CD4-positive, alpha-beta T cell treated with Interleukin-6 at 100 ng/mL for 8 hours (primary cell): ENCODE results near the gene KCNS1.
A peak's percentile ranks its signal among the peaks of the same experiment; 100 is the strongest.

Experiments used
- DNase-seq: peaks from one replicate; pipeline ENCODE4 v3.0.0-alpha.2; 2020; ENCODE audit warnings: mixed read lengths, low spot score

KCNS1 gene

DNA sequence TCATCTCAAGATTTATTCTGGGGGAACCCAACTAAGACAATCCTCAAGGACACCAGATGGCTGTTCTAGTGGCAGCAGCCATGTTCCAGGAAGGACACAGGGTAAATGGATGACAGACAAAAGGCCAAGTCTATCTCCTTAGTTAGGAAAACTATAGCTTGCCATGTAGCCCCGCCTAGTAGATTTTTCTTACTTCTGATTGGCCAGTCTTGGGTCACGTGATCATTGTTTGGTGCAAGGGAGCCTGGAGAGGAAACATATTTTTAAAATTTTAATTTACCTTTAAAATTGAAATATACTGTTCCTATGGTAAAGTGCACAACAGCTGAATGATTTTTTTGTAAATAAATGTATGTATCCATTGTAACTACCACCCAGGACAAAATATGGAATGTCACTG is 4.4 kb upstream of the KCNS1 start:
- no peak for DNase-seq

DNA sequence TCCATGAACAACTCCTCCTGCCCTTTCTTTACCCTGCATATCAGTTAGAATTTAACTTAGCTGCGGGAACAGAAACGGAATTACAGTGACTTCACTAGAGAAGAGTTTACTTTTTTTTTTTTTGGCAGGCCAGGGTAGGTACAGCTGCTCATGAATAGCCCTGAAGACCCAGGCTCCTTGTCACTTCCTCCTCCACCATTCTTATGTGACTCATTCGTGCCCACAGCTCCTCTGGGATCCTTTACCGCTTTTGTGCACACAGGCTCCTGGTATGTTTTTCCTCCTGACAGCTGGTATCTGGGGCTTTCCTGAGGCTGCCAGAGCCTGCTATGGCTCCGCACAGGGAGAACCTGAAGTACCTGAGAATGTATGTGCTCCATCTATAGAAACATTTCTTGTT is 3.9 kb upstream of the KCNS1 start:
- DNase-seq, result no peak

DNA sequence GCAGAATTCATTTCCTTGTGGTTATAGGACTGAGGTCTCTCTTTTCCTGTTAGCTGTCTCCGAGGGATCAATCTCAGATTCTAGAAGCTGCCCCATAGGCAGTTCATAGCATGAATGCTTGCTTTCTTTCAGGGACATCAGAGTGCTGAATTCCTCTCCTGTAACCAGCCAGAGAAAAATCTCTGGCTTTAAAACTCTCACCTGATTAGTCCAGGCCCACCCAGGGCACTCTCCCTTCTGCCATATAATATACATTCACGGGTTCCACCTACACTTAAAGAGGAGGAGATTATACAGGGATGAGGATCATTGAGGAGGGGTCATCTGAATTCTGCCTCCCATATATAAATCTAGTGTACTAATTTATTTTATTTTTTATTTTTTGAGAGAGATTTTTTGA is 2.1 kb upstream of the KCNS1 start:
- DNase-seq, result no peak

DNA sequence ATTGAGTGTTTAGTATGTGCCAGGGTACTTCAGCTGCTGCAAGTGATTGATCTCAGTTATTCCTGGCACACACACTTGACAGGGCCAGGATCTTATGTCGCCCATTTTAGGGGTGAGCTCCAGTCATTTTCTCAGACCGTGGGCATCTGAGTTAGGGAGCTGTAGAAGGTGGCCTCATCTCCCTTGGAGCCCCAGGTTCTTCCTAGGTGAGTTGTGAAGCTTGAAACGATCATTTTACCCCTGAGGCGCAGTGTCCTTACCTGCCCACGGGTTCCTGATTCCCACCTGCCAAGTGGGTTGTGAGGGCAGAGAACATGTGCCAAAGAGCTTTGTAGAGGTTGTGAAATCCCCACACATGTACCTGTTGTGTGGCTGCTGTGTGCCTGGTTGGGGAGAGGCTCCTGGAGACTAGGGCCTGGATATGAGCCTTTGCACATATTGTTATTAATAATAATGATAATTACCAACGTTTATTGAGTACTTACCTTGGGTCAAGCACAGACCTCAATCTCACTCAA is 465 bp upstream of the KCNS1 start:
- no peak for DNase-seq

DNA sequence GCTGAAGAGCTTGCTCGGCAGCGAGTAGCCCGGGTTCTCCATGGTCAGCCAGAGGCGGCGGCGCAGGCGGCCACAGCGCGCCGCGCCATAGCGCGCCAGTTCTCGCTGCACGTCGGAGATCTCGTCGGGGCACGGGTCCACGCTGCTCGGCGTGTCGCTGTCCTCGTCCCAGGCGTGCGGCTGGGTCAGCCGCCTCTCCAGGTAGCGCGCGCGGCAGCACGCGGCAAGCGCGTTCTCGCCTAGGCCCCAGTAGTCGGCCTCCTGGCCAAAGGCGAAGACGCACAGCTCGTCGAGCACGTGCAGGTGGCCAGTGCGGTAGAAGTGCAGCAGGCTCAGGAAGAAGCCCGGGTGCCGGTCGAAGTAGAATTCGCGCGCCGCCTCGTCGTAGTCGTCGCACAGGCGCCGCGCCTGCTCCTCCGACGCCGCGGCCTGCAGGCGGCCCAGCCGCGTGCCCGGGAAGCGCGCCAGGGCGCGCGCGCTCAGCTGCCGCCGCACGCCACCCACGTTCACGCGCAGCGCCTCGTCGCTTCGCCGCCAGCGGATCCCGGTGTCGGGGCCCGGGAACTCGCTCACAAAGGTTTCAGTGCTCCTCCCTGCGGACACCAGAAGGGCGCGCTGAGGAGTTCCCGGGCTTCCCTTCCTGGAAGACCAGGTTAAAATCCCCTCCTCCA is 2.7 kb downstream of the KCNS1 start:
- no peak for DNase-seq

DNA sequence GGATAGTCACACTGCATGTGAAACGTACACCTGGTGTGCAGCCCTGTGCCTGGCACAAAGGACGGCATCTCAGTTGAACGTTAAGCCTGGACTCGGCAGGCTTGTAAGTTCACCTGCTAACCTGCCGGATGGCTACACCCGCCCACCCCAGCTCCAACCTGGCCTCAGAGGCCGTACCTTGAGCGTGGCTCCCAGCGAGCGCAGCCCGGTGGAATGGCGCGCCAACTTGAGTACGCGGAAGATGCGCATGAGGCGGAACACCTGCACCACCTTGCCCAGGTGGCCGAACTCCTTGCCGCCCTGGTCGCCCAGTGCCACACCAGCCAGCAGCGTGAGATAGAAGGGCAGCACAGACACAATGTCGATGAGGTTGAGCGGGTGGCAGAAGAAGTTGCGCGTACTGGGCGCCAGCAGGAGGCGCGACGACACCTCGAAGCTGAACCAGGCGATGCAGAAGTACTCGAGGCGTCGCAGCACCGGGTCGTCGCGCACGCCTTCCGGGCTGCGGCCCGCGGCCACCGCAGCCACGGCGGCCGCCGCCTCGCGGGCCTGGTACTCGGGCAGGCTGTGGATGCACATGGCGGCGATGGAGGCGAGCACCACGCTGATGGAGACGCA is 3.3 kb downstream of the KCNS1 start:
- no peak for DNase-seq

DNA sequence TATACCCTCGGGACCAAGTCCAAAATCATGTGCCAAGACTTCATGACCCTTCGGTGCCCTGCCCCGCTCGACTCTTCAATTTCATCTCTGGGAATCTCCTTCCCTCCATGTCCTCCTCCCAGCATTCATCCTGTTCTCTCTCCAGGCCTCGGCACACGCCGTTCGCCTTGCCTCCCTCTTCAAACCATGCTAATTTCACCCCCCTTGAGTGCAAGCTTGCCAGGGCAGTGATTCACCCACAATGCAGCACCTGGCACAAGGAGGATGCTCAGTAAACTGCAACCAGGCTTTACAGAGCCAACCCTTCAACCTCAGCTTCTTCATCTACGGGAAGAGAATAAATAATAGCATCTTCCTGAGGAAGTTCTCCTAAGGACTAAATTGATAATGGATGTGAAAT is 4.1 kb downstream of the KCNS1 start:
- no peak for DNase-seq

DNA sequence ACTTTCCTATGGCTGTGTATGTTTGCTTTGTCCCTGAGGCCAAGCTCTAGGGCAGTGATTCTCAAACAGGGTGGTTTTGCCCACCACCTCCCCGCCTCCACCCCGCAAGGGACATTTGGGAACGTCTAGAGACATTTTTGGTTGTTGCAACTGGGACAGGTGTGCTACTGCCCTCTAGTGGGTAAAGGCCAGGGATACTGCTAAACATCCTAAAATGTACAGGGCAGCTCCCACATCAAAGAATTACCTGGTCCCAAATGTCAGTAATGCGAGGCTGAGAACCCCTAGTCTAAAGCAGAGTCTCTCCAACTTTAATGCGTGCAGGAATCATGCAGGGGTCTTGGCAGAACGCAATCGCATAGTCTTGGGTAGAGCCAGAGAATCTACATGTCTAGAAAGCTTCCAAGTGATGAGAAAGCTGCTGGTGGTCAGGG is 5.1 kb downstream of the KCNS1 start:
- DNase-seq, result peak; percentile 69

DNA sequence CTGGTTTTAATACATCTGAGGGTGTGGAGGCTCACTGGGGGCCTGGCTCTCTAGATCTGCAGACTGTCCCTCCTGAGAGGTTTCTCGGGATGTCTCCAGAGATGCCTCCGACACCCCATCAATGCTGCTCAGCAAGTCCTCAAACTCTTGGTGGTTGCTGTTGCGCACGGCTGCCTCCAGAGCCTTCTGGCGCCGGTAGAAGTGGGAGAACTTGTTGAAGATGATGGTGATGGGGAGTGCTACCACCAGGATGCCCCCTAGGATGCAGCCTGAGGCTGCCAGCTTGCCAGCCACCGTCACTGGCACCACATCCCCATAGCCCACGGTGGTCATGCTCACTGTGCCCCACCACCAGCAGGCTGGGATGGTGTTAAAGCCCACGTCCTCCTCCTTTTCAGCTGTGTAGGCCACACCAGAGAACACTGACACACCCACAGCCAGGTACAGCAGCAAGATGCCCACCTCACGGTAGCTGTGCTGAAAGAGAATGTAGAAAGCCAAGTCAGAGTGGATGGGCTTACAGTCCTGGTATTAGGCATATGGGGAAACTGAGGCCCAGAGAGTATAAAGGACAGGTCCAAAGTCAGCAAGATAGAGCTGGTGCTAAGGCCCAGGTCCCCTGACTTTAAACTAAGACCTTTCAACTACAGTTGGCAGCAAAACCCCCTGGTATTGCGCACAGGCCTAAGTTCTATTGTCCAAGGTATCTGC is 5.9 kb downstream of the KCNS1 start:
- no peak for DNase-seq

DNA sequence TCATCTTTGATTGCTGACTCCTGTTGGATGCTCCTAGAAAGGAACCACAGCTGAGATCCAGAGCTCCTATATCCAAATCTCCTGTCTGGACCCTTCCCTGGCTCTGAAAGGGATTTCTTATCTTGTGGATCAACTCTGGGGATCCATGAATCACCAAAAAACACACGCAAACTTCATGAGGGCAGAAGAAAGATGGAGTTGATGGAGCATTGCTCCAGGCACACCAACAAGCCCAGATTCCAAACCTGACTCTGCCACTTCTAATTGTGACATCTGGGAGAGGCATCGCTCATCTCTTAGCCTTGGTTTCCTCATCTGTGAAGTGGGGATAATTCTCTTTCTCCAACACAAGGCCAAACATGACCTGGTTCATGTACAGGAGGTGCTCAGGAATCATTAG is 6.7 kb downstream of the KCNS1 start:
- DNase-seq, result no peak

DNA sequence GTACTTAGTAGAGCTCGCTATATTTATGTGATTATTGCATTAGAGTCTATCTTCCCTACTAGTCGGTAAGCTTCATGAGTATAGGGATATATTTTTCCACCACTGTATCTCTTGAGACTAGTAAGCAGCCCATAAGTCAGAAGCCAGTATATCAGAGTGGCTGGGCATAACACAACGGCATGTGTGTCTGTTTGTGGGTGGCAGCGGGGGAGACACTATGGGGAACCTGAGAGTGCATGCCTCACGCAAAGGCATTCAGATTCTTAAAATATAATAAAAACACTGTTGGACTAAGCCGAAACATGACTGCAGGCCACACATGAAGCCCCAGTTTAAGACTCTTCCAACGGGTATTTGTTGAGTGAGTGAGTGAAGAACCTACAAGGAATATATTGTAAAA is 8.0 kb downstream of the KCNS1 start:
- DNase-seq, result no peak

DNA sequence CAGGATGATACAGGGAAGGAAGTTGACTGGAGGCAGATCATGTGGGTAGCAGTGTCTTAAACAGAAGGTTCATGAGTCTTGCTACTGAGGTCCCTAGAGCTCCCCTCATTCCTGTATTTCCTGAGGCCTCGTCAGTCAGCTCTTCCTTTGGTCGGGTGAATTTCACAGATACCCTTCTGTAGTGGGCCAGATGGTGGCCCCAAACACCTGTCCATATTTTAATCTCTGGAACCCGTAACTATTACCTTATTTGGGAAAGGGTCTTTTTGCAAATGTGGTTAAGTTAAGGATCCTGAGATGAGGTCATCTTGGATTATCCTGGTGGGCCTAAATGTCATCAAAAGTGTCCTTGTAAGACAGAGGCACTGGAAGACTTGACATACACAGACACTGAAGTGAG is 9.6 kb downstream of the KCNS1 start:
- DNase-seq, result no peak

DNA sequence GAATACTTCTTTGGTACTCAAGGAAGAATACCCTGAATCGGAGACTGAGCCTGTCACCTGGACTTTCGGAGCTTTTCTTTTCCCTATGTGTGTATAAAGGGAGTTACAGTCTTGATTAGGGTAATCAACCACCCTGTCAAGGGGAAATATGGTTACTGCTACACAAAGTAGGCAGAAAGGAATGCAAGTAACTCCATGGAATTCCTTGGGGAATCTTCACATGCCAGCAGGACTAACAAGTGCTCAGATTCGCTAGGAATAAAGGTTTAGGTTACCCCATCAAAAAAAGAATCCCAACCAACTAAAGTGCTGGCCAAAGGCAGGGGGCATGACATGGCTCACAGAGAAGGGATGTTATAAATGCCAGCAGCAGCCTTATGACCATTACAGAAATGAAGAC is 10.4 kb downstream of the KCNS1 start:
- DNase-seq, result no peak

DNA sequence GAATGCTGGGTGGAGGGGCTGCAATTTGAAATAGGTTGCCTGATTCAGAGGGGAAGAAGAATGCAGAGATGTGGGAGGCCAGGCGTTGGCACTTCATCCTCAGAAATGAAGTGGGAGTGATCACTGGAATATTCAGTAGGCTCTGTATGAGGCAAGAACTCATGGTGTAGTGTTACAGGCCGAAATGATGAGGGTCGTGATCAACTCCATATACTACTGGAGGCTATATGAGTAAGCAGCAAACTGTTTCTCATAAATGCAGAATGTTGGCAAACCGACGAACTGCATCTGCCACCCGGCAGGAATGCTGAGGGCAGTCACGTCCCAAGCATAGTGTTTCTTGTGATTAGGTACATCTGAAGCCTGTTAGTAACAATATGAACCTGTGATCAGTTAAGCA is 12.7 kb downstream of the KCNS1 start:
- no peak for DNase-seq

DNA sequence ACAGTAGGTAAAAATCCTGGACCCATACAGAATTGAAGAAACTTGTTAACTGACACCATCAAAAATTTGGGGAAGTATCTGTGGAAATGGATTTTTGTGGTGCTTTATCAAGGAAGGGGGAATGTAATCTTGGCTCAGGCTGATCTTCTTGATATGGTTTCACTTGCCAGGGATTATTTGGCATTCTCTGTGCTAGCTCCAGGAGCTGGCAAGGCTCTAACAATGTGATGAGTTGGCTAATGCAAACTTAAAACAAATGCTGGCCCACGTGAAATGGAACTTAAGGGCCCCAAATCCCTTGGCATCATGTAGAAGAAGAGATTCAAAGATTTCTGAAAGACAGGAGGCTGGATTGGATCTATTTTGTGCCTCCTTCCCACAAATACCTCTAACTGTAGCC is 13.1 kb downstream of the KCNS1 start:
- no peak for DNase-seq

DNA sequence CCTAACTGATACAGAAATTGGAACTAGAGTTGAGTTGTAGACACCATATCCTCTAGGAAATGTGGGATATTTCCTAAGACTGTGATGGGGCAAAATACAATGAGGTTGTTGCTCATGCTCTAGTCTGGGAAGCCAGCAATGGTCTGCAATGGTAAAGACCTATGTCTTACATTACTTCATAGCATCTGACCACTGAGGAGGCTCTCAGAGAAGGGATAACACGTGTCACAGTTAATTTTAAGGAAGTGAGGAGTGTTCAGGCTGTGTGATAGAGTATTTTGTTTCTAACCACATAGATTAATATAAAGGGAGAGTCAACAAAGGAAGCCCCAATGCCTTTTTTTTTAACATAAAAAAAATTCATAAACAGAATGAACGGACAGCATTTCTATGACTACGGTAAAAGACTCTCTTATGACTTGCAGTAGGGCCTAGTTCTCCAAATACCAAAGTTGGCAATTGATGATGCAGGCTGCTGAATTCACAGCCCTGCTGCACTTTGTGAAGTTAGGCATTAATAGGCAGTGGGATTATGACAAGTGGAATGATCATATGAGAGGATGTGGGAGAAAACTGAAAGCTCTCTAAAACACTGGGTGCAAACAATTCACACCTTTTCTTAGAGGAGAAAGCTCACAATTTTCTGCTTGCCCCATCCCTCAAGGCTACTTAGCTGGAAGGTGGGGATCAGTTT is 13.7 kb downstream of the KCNS1 start:
- no peak for DNase-seq

DNA sequence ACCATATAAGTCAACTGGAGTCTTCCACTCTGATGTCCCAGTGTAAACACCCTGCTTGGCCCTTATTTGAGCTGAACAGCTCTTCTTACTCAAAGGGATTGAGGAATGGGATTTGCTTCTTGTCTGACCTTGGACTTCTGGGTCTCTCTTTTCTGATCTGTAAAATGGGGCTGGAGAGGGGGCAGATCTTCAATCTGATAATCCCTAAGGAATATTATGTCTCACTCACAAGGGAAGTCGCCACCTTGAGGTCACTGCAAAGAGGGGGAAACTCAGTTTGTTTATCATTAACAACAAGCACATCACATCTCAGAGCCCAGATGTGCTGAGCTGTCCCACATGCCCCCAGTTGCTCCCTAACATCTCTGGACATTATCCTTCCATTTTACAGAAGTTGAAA is 15.1 kb downstream of the KCNS1 start:
- no peak for DNase-seq

DNA sequence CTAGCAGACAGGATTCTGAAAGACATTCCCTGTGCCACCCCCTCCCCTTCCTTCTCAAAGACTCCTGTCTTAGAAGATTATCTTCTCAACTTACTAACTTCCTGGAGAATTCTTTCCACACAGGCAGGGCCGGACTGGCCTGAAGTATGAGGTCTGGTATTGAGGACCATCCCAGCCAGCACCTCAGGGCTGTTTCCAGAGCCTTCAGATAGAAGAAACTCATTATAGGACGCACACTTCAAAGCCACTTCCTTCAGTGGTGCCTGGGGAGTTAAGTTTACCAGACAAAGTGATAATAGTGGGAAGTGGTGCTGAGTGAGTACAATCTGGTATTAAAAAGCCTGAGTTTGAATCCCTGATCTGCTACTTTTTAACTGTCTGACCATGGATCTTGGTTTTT is 15.6 kb downstream of the KCNS1 start:
- no peak for DNase-seq

DNA sequence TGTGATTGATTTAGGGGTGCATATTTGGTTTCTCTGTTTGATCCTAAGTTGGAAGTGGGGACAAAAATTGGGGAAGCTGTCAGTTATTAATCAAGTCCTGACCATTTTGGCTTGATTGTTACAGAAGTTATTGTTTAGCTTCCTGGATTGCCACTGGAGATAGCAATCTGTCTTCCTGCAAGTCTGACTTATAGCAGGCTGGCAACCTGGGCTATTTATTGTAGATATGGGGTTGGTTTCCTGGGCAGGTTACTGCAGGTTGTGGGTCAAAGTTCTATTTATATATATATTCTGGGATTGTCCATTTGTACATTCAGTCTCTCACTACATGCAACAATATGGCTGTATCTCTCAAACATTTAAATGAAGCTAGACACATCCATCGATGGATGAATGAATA is 17.8 kb downstream of the KCNS1 start:
- no peak for DNase-seq

DNA sequence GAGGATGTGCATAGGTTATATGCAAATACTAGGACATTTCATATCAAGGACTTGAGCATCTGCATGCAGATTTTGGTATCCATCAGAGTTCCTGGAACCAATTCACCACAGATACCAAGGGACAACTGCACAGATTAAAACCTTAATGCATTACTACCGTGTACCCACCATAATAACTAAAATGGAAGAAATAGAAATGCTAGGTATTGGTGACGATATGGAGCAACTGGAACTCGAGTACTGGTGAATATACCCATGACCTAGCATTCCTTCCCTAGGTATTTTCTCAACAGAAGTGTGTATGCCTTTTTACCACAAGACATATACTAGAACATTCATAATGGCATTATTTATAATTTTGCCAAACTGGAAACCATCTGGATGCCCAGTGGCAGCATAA is 18.5 kb downstream of the KCNS1 start:
- no peak for DNase-seq

DNA sequence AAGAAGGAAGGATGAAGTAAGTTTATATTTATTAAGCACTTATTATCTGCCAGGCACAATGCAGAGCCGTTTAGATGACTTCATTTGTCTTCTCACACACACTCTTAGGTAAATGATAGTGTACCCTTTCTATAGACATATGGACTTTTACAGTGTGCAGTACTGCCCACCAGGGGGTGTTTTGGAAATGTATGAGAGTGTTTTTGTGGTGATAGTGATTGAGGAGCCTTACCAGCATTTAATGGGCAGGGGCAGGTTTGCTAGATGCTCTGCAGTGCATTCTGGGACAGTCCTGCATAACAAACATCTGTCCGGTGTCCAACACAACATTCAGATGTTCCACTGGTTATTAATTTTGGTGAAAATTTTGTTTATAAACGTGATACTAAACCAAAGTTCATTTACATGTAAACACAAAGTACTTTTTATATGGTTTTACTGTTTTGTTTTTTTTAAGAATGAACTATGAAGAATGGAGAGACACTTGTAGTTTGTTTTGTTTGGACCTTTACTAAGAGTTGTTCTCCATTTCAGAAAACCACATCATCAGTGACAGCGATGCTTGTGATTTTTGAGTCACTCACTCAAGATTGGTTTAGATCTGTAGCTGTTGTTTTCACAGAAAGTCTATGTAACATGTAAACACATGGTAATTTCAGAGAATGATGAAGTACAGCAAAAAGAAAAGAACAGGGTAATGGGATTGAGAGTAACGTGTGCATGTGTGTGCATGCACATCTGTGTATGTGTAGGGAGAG is 19.9 kb downstream of the KCNS1 start:
- no peak for DNase-seq

DNA sequence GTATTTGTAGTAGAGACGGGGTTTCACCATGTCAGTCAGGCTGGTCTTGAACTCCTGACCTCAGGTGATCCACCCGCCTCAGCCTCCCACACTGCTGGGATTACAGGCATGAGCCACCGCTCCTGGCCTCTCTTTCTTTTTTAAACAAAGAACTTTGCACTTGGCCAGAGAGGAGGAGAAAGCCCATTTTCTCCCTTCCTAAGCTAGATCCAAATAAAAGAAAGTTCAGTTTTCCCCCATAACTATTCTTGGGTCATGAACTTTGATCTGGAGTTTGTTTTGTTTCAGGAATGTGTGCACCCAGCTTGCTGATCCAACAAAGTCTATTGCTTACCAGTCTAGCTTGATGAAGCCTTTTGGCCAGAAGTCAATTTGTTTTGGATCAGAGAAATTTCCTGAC is 23.4 kb downstream of the KCNS1 start:
- DNase-seq, result no peak
